HG02759 (cell line): ENCODE data around the gene MOCS2.
"Not testable (repeated sequence)": the region's sequence is repeated elsewhere in the genome, so short reads cannot be mapped to it uniquely, and the experiment has no call there.

Experiments used
- ATAC-seq: cut with Tn5 transposase; IDR thresholded peaks from one replicate; pipeline ENCODE4 v1.9.1; 2021; ENCODE audit warnings: mild to moderate bottlenecking, moderate library complexity; ENCODE audit not compliant: unreplicated experiment

MOCS2 gene, protein sequence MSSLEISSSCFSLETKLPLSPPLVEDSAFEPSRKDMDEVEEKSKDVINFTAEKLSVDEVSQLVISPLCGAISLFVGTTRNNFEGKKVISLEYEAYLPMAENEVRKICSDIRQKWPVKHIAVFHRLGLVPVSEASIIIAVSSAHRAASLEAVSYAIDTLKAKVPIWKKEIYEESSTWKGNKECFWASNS

DNA sequence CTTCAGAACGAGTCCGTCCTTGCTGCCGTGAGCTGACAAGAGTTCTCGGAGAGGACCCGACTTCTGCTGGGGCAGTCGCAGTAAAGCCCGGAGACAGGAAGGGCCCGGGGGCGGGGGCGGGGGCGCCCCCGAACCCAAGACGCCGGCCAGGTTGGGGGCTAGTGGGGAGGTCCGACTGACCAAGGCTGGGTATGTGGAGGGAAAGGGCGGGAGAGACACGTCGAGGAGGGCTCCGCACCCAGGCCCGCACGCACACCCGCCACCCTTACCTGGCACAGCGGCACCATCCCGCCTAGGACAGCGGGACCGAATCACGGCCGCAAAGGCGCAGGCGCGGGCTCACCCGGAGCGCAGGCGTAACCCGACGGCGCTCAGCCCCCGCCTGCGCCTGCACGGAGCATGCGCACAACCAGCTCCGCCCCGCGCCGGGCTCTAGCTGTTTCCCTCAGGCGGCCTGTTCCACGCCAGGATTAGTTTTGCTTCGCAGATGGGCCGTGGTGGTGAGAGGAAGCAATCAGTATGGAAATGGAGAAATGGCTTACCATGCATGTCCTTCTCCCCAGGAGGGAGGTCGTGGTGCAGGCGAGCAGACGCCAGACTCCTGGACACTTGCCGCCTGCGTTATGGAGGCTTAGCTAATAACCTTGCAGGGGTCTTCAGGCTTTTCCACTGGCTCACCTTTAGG, at the start of gene MOCS2:
TSS of gene MOCS2 (minus strand) at position 315 of the 685 bp plus-strand sequence. CDS start 2,583 bp downstream, outside the sequence.
- peak; percentile 96 for ATAC-seq

DNA sequence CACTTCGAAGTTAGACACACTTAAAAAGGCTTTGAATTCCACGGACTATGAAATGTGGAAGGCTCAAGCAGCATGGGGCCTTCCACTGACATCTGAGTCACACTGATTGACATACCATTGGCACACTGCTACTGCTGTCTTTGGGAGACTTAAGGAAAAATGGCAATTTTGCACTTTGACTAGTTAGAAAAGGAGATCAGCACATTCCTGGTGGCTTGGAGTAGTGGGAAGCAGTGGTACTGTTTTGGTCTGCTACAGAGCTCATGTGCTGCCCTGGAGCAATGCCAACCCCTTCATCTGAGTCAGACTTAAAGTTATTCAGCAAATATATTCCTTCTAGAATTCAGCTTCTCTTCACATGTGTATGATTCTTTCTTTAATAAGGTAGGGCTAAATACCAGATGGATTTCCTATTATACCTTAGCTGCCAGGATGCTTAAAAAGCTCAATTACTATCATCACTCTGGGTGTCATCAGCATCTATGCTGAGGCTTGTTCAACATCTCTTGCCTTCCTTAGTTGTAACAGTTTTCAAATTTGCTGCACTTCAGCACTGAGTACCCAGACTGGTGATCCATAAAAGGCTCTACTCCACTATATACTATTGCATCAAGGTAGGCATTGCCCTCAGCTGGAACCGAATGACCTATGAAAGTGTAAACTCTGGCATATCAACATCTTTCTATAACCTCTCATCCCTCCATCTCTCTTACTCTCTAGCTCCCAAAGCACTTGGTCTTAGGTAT, 42.3 kb upstream of the MOCS2 start:
- no peak for ATAC-seq

DNA sequence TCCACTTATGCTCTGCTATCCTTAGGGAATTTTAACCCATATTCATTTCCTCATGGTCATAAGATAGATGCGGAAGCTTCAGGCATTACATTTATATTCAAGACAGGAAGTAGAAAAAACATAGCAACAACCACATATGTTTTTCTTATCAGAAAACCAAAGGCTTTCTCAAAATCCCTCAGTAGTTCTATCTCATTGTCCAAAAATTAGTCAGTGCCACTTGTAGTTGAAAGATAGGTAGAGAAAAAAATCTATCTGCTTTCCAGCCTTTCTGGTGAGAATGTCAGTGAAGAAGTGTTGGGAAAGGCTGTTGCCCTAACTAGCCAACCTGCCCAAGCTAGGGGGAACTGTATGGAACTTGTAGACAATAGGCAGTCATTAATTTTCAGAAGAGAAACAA, 23.5 kb upstream of the MOCS2 start:
- ATAC-seq: no peak

DNA sequence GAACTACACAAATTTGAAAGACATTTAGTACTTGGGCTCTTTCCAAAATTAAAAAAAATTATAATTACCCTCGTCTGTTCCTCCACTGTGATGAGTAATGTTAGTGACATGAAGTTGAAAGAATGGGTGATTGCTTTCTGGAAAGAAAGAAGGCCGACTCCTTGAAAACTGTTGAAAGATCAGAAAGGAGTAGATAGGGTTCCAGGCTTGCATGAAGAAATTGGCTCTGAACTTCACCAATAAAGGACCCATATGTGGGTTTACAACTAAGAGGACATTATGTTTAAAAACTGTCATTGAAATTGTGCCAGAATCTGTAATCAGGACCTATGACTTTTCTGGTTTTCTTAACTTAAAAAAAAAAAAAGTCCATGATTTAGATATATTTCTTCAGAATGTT, 20.7 kb upstream of the MOCS2 start:
- ATAC-seq: no peak

DNA sequence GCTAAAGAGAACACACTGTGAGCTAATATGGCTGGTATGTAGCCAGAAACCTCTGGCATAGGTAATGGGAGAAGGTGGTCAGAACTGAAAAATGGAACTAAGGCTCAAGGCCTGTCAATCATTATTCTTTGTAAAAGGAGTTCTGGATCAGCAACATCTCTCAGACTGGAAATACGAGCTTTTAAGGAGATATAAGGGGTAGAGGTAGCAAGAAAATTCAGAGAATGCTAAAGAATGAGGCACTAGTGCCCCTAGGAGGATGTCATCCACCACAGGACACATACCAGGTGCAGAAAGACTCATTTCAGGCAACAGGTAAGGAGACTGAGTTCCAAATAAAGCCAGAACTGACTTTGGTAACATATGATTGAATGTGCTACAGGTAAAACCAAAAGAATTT, 18.9 kb upstream of the MOCS2 start:
- no peak for ATAC-seq

DNA sequence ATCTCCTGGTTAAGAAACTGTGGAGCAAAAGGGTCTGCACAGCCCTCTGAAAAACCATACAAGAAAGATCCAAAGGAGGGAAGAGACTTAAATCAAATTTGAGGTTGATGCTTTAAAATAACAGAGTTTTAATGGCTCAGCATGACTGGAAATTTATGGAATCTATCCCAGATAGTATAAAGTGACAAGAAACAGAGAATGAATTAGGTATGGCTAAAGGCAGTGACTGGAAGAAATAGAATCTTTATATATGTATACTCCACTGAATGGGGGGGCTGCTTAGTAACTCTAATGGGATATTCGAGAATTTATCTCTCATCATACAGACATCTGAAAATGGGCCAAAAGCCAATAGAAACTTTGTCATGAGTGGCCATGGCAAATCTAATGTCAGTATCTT, 17.6 kb upstream of the MOCS2 start:
- ATAC-seq: no peak

DNA sequence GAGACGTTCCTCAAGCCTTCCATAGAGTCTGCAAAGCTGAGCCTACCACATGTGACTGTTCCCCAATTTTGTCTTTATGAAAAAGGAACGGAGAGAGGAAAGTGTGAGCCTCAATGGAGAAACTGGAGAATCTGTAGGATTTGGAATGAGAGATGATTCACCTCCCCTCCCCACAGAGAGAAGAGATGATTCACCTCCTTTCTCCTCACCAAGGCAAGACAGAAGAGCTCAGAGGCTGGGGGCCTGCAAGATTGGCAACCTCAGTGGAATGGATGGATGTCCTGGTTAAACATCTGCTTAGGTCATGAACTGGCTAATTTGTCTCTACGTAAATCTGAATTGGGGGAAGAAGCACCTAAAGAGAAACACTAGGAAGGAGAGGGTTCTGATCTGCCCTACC, 17.0 kb upstream of the MOCS2 start:
- no peak for ATAC-seq

DNA sequence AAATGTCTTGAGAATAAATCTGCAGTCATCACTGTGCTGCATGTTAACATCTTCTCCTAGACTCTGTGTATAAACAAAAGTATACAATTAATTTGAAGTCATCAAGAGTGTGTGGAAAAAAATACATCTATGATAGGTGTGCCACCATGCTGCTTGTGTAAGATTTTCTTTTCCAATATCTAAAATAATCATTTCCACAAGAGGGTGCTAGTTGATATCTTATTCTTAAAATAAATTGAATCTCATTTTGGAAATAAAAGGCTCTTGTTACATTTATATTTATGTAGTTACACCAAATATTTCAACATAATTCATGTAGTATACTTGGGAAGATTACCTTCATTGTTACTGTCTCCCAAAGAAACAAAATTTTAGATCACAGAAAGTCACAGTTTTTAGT, 14.1 kb upstream of the MOCS2 start:
- ATAC-seq: no peak

DNA sequence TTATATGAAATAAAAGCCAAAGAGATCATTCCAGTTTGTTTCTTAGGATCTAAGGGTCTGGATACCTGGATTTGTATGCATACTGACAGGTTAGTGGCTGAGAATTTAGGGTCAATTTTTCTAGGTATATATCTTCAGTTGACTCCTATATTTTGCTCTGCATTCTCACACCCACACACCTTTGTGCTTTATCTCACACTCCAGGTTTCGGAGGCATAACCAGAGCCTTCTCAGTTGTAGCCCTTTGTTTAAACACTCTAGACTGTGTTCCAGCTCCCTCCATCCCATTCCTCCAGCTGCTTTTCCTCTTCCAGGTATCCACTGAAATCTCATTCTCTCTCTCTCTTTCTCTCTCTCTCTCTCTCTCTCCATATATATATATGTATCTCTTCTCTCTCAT, 10.6 kb upstream of the MOCS2 start:
- no peak for ATAC-seq

DNA sequence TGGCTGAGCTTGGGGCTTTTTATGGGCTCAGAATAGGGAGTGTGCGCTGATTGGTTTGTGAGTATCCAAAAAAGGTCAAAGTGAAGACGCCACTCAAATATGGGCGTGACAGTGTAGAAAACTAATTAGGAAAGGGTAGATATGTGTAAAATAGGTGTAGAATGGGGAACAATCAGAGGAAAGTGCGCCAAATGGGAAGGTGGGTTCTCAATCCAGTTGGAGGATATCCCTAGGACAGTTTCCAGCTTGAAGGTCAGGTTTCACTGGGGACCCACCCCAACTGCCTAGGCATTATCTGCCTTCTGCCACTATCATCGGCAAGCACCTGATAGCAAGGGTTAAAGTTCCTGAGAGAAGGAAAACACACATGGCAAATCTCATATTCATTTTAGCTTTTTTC, 9.3 kb upstream of the MOCS2 start:
- no peak for ATAC-seq

DNA sequence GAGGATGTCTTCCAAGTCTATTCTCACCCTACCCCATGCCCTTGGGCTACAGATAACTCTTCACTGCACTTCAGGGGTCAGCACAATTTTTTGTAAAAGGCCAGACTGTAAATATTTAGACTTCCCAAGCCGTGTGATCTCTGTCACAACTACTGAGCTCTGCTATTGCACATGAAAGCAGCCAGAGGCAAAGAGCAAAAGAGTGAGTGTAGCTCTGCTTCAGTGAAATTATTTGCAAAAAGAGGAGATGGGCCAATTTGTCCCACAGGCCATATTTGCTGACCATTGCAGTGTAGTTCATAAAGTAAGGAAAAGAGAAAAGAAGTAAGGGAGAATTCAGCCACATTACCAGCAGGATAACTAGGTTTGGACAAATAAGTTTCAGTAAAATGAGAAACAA, 7.0 kb upstream of the MOCS2 start:
- ATAC-seq: no peak

DNA sequence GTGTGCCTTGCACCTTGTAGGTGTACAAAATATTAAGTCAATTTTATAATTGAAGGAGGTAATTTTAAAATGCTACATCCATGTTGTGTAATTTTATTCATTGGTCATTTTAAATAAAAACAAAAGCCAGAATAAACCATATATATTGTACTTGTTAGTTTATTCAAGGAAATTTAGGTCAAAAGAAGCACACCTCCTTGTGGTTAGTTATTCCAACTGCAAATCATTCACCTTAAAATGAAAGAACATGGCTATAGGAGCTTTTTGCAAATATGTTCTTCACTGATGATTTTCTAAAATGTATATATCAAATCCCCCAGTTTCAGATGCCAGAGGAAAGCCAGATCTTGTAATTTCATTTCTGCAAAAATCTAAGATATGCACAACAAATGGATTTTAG, 5.4 kb upstream of the MOCS2 start:
- no peak for ATAC-seq

DNA sequence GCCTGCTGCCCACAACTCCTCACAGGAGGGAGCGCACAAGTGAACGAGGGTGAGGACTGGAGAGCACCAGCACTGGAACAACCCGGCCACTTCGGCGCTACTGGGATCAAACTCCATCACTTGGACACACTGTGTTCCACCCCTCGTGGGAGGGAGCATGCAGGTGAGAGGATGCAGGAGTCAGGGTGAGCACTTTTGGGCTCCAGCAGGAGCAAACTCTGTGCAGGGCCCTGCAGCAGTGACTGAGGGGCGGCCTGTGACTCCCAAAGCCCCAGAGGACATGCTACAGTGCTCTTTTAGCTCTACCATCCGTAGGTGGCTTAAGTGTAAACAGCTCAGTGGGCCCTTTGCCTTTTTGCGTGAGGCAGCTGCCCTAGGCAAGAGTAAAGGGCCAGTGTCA, 4.4 kb upstream of the MOCS2 start:
- ATAC-seq: no peak

DNA sequence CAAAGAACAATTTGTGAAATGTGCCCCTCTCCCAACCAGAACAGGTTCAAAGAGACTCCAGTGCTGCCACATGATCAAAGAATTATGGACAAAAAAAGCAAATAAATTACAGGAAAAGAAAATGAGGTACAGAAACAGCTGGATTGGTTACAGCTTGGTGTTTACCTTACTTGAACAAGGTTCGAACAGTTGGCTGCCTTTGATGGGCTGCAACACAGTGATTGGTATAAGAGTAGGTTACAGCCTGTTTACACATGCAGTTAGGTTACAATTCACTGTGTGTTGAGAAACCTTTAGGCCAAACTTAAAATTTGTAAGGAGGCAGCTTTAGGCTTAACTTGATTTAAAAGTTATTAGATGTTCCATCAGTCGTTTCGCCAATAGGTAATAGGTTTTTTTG, 3.4 kb upstream of the MOCS2 start:
- ATAC-seq: no peak

DNA sequence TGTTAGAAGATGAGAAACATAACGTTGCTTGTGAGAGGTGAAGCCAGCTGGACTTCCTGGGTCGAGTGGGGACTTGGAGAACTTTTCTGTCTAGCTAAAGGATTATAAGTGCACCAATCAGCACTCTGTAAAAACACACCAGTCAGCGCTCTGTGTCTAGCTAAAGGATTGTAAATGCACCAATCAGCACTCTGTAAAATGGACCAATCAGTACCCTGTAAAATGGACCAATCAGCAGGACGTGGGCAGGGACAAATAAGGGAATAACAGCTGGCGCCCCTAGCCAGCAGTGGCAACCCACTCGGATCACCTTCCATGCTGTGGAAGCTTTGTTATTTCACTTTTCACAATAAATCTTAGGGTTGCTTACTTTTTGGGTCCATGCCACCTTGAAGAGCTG, 2.8 kb upstream of the MOCS2 start:
- ATAC-seq: not testable (repeated sequence)

DNA sequence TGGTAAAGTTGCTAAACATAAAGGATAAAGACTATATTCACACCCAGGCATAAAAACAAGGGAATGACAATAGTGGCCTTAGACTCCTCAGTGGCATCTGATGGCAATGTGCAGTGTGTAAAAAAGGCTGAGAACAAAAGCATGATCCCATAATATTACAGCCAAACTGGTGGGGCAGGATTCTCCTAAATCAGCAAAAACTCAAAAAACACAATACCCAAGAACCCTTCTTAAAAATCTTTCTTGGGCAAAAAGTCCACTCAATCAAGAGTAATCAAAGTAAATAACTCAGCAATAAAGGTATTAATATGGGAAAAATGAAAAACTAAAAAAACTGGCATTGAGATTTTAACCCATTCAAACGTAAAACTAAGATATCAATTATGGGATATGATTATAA, 1.6 kb upstream of the MOCS2 start:
- no peak for ATAC-seq

DNA sequence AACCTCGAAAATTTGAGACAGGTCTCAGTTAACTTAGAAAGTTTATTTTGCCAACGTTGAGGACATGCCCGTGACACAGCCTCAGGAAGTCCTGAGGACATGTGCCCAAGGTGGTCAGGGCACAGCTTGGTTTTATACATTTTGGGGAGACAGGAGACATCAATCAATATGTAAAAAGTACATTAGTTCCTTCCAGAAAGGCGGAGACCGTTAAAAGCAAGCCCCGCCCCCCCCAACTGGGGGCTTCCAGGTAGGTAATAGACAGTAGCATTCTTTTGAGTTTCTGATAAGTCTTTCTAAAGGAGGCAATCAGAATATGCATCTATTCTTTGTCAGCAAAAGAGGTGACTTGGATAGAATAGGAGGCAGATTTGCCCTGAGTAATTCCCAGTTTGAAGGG, 599 bp upstream of the MOCS2 start:
- ATAC-seq: peak; percentile 7

DNA sequence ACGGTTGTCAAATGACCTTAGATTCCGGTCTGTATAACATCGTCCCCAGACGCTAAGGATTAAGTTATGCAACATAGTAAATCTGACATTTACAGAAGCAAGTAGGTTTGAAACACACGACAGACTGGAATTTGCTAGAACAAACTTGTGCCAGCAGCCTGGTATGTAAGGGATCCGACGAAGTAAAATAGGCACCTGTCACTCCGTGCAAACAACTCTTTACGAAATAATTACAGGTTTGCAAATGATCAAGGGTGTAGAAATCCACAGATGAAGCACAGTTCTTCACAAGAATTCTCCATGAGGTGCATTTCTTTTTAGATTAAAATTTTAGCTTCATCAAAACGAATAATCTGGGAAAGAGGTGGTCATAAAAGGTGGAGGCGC, 508 bp downstream of the MOCS2 start:
- ATAC-seq: peak; percentile 12

DNA sequence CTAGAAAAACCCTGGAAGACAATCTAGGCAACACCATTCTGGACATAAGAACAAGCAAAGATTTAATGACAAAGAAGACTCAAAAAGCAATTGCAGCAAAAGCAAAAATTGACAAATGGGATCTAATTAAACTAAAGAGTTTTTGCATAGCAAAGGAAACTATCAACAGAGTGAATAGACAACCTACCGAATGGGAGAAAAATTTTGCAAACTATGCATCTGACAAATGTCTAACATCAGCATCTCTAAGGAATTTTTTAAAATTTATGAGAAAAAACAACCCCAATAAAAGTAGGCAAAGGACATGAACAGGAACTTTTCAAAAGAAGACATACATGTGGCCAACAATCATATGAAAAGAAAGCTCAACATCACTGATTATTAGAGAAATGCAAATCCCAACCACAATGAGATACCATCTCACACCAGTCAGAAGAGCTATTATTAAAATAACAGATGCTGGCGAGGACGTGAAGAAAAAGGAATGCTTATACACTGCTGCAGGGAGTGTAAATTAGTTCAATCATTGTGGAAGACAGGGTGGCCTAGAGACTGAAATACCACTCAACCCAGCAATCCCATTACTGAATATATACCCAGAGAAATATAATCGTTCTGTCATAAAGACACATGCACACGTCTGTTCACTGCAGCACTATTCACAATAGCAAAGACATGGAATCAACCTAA, 3.8 kb downstream of the MOCS2 start:
- ATAC-seq: no peak

DNA sequence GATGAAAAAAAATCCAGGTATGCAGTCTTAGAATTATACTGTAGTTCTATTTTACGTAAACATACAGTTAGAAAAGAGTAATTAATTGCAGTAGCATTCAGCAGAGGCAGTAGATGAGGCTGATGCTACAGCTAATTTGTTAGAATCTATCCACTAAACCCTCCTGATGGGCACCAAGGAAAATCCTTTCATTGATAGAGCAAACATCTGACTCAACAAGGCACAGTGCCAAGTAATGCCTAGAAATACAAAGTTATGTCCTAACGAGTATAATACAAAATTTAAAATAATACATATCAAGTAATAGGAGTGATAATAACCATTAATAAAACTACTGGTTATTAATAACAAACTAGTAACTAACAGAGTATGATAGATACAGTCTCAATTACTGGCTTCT, 9.0 kb downstream of the MOCS2 start:
- ATAC-seq: no peak

DNA sequence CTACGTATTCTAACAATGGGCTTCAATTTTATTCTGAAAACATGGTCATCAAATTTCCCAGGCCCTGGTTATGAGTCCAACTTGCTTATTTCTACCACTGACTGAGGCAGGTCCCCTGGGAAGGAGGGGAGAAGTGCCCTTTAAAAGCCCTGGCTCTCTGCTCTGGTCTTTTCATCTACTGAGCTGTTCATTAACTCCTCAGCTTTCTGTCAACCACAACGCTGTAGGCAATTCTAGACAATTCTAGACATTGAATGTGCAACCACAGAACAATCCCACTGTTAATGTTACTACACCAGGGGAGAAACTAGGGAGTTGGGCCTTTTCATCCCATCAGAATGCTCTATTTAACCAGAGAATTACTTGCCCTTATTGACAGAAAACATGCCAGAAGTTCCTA, 10.0 kb downstream of the MOCS2 start:
- no peak for ATAC-seq
